ENCODE results near the gene CHST2.

CHST2 gene

GRCh38 chr3:143099690-143100089 lies 19.9 kb upstream of the CHST2 start:
- DNase-seq, result no peak

DNA sequence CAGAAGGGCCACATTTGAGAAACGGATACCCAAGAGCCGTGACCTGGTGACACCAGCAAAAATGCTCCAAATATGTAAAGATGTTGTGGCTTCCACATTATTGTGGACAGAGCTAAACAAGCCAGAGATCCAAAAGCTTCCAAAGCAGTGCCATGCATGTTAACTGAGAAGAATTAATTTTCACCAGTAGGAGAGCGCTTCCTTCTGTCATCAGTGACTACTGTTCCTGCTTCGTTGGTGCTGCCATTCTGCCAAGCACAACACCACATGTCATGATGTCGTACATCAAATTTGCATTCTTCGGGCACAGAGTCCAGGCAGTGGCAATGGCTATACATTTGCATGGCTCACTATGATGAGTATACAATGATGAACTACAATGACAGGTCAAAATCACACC lies 19.1 kb upstream of the CHST2 start:
- no peak for DNase-seq

DNA sequence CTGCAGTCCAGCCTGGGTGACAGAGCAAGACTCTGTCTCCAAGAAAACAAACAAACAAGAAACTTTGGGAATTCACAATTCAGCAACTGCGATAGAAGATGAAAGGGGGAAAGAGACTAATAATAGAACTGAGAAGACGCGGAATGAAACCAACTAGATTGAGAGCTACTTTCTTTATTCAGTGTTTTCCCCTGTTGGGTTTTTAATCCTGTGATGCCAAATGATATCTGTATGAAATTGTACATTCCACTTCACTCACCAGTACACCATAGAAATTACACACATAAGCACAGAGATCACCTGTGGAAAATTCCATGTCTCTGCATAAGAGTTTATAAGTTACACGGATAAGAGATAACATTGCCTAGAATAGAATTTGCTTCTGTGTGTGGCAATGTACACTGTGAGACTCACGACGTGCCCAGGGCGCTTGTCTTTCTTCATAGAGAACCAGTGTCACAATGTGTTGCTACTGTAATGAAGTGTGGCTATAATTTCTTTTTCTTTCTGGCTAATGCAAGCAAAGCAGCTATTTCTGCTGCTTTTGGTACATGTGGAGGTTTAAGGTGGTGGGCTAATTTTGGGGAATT lies 17.7 kb upstream of the CHST2 start:
- no peak for DNase-seq

GRCh38 chr3:143103652-143104051 lies 15.9 kb upstream of the CHST2 start:
- peak; percentile 64 to 83 (median 75) for DNase-seq

- no peak for DNase-seq
These were observed 14.4 kb upstream of the CHST2 start for GRCh38 chr3:143105170-143105569.

DNA sequence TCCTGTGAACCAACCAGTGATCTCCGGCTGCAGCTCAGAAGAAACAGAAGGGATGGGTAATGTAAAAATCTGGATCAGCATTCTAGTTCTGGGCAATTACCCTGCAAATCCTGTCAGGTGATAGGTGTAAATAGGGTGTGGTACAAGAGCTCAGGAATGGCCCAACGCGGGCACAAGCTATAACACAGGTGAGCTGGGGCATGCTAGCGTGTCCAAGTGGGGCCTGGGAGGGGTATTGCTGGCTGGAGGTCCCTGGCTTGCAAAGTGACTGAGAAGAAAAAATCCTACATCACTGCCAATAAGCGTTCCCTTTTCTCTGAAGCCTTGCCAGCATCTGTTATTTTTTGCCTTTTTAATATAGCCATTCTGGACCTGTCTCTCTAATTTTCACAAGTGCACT lies 9.7 kb upstream of the CHST2 start:
- DNase-seq, result no peak

- DNase-seq, result no peak
These were observed 9.2 kb upstream of the CHST2 start for GRCh38 chr3:143110371-143110770.

DNA sequence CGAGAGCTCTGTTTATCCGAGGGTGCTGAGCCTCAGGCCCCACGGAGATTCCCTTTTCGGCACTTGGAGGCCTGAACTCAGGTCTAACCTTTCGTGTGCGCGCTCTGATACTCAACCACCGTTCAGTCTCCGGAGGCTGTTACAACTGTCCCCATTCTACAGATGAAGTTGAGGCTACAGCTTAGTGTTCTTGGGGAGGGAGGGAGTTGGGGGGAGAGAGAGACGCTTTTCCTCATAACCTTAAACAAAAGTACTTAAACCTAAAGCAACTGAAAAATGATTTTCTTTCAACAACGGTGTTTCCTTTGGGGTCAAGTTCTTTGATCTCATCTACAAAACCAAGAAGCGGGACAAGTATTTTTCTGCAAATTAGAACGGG lies 952 bp upstream of the CHST2 start:
- no peak for DNase-seq

DNA sequence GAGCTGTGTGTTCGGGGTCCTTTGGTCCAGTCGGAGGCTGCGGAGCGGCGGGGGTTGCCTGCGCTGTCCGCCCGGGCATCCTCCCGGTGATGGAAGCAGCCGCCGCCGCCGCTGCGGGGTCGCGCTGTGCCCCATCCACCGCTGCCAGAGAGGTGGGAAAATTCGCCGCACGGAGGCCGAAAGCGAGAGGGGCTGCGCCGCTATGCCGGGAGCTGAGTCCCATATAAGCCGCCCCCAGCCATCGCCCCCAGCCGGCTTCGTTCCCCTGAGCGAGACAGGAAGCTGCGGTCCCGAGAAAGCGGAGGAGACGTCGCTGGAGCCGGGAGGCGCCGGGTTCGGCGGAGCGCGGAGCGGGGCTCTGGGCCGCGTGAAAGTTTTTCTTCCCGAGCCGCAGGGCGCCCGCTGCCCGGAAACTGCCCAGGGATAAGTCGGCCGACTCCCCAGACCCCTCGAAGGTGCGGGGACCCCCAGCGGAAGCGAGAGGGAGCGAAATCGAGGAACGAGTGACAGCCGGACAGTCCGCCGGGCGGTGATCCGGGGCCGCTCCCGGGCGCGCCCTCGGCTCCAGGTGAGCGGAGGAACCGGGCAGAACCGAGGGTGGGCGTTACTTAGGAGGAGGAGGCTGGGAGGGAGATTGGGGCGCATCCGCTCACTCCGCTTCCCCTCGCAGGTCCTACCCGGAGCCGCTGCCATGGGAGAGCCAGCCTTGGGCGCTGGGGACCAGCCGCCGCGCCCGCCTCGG lies 574 bp downstream of the CHST2 start:
- peak in 2 of 3 donors; percentile 36 to 54 for DNase-seq

- peak; percentile 48 to 68 (median 48) for DNase-seq
These were observed 1.2 kb downstream of the CHST2 start for GRCh38 chr3:143120716-143121240.

DNA sequence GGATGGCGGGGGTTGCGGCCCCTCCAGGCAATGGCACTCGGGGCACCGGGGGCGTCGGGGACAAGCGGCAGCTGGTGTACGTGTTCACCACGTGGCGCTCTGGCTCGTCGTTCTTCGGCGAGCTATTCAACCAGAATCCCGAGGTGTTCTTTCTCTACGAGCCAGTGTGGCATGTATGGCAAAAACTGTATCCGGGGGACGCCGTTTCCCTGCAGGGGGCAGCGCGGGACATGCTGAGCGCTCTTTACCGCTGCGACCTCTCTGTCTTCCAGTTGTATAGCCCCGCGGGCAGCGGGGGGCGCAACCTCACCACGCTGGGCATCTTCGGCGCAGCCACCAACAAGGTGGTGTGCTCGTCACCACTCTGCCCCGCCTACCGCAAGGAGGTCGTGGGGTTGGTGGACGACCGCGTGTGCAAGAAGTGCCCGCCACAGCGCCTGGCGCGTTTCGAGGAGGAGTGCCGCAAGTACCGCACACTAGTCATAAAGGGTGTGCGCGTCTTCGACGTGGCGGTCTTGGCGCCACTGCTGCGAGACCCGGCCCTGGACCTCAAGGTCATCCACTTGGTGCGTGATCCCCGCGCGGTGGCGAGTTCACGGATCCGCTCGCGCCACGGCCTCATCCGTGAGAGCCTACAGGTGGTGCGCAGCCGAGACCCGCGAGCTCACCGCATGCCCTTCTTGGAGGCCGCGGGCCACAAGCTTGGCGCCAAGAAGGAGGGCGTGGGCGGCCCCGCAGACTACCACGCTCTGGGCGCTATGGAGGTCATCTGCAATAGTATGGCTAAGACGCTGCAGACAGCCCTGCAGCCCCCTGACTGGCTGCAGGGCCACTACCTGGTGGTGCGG lies 1.9 kb downstream of the CHST2 start:
- peak; percentile 66 to 81 (median 74) for DNase-seq

DNA sequence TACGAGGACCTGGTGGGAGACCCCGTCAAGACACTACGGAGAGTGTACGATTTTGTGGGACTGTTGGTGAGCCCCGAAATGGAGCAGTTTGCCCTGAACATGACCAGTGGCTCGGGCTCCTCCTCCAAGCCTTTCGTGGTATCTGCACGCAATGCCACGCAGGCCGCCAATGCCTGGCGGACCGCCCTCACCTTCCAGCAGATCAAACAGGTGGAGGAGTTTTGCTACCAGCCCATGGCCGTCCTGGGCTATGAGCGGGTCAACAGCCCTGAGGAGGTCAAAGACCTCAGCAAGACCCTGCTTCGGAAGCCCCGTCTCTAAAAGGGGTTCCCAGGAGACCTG lies 2.5 kb downstream of the CHST2 start:
- no peak for DNase-seq

DNA sequence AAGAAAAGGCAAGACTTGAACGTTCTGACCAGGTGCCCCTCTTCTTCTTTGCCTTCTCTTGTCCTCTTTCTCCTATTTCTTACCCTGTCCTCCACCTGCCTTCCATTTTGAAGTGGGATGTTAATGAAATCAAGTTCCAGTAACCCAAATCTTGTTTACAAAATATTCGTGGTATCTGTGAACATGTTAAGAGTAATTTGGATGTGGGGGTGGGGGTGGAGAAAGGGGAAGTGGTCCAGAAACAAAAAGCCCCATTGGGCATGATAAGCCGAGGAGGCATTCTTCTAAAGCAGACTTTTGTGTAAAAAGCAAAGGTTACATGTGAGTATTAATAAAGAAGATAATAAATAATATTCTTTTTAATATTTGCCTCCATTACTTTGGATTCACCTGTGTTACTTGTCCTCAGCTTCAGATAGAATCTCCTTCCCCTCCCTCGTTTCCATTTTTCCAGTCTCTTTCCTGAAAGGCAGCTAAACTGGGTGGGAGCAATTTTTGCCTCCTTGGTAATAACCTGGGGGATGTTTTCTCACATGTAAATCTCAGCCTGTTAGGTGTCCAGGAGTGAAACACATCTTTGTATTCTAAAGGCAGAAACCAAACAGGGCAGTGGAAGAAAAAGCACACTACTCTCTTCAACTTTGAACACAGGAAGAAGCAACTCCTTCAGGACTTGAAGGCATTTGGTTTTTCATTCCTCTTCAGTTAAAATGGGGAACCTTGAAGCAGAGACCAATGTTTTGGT lies 3.2 kb downstream of the CHST2 start:
- DNase-seq, result peak; percentile 50 to 61 (median 60)

- DNase-seq, result peak; percentile 57 to 90 (median 87)
These were observed 3.9 kb downstream of the CHST2 start for GRCh38 chr3:143123353-143123984.

GRCh38 chr3:143124601-143125520 lies 5.3 kb downstream of the CHST2 start:
- DNase-seq, result no peak

- no peak for DNase-seq
These were observed 8.2 kb downstream of the CHST2 start for GRCh38 chr3:143127801-143128200.

GRCh38 chr3:143128227-143128955 lies 8.8 kb downstream of the CHST2 start:
- DNase-seq, result no peak

GRCh38 chr3:143132246-143132980 lies 12.8 kb downstream of the CHST2 start:
- DNase-seq, result peak in 1 of 3 donors; percentile 13

GRCh38 chr3:143134471-143134870 lies 14.9 kb downstream of the CHST2 start:
- no peak for DNase-seq

- DNase-seq, result peak; percentile 90 to 98 (median 96)
These were observed 15.6 kb downstream of the CHST2 start for GRCh38 chr3:143135150-143135549.
